ENCODE data around the gene NKTR.

Gene NKTR

DNA sequence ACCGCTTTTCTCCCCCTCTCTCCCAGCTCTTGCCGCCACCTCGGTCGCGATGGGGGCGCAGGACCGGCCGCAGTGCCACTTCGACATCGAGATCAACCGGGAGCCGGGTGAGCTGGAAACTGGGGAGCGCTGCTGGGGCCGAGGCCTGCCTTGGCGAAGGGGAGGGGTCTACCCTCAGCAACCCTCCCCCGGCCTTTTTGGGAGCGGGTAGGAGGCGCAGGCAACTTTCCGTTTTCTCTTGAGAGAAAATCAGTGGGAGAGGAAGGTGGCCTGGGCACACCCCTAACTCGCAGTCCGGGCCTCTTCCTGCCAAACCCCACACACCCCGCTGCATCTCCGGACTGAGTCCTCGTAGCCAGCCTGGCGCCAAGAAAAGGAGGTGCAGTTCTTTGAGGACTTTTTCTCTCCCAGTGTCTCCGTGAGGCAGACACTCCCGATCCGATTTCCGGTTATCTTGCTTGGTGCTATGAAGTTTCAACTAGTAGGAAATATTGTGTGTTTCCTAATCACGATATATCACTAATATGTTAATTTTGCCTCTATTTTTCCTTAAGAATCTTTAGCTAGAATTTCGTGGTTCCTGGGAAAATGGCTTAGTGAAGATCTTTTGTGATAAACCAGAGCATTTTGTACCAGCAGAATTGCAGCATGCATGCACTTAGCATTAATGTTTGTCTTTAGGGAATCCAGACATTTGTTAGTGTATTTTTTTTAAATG lies 631 bp downstream of the NKTR start (continued):
- TF ChIP-seq, protein P1, sequence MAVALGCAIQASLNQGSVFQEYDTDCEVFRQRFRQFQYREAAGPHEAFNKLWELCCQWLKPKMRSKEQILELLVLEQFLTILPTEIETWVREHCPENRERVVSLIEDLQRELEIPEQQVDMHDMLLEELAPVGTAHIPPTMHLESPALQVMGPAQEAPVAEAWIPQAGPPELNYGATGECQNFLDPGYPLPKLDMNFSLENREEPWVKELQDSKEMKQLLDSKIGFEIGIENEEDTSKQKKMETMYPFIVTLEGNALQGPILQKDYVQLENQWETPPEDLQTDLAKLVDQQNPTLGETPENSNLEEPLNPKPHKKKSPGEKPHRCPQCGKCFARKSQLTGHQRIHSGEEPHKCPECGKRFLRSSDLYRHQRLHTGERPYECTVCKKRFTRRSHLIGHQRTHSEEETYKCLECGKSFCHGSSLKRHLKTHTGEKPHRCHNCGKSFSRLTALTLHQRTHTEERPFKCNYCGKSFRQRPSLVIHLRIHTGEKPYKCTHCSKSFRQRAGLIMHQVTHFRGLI (tag by site-specific recombination; IDR thresholded peaks at IDR 0.05): no peak
- TF ChIP-seq ZNF292 (tag by site-specific recombination; IDR thresholded peaks at IDR 0.05; ENCODE audit: borderline replicate concordance, low read depth) (no peak), ZNF19 (tag by site-specific recombination; IDR thresholded peaks at IDR 0.05; ENCODE audit: low read depth) (no peak), ZNF555 (tag by site-specific recombination; conservative IDR thresholded peaks at IDR 0.05) (no peak), ZNF843 (tag by site-specific recombination; IDR thresholded peaks at IDR 0.05) (no peak), ZNF529 (tag by site-specific recombination; IDR thresholded peaks at IDR 0.05; ENCODE audit: insufficient replicate concordance) (no peak), ZEB2 (tag by site-specific recombination; IDR thresholded peaks at IDR 0.05) (no peak), ZNF324 (tag by site-specific recombination; IDR thresholded peaks at IDR 0.05) (no peak), ZNF404 (tag by site-specific recombination; IDR thresholded peaks at IDR 0.05) (no peak), SP2 (tag by site-specific recombination; IDR thresholded peaks at IDR 0.05) (peak; percentile 48), WT1 (tag by site-specific recombination; IDR thresholded peaks at IDR 0.05) (no peak), ZNF426 (tag by site-specific recombination; IDR thresholded peaks at IDR 0.05) (no peak), ZNF621 (tag by site-specific recombination; IDR thresholded peaks at IDR 0.05) (no peak), EGR2 (tag by site-specific recombination; IDR thresholded peaks at IDR 0.05; ENCODE audit: low read depth) (no peak), GFI1B (tag by site-specific recombination; IDR thresholded peaks at IDR 0.05) (no peak), MZF1 (tag by site-specific recombination; IDR thresholded peaks at IDR 0.05; ENCODE audit: borderline replicate concordance) (no peak)
- TF ChIP-seq, protein P2, sequence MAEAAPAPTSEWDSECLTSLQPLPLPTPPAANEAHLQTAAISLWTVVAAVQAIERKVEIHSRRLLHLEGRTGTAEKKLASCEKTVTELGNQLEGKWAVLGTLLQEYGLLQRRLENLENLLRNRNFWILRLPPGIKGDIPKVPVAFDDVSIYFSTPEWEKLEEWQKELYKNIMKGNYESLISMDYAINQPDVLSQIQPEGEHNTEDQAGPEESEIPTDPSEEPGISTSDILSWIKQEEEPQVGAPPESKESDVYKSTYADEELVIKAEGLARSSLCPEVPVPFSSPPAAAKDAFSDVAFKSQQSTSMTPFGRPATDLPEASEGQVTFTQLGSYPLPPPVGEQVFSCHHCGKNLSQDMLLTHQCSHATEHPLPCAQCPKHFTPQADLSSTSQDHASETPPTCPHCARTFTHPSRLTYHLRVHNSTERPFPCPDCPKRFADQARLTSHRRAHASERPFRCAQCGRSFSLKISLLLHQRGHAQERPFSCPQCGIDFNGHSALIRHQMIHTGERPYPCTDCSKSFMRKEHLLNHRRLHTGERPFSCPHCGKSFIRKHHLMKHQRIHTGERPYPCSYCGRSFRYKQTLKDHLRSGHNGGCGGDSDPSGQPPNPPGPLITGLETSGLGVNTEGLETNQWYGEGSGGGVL (tag by site-specific recombination; IDR thresholded peaks at IDR 0.05): peak; percentile 84
- TF ChIP-seq, protein P3, sequence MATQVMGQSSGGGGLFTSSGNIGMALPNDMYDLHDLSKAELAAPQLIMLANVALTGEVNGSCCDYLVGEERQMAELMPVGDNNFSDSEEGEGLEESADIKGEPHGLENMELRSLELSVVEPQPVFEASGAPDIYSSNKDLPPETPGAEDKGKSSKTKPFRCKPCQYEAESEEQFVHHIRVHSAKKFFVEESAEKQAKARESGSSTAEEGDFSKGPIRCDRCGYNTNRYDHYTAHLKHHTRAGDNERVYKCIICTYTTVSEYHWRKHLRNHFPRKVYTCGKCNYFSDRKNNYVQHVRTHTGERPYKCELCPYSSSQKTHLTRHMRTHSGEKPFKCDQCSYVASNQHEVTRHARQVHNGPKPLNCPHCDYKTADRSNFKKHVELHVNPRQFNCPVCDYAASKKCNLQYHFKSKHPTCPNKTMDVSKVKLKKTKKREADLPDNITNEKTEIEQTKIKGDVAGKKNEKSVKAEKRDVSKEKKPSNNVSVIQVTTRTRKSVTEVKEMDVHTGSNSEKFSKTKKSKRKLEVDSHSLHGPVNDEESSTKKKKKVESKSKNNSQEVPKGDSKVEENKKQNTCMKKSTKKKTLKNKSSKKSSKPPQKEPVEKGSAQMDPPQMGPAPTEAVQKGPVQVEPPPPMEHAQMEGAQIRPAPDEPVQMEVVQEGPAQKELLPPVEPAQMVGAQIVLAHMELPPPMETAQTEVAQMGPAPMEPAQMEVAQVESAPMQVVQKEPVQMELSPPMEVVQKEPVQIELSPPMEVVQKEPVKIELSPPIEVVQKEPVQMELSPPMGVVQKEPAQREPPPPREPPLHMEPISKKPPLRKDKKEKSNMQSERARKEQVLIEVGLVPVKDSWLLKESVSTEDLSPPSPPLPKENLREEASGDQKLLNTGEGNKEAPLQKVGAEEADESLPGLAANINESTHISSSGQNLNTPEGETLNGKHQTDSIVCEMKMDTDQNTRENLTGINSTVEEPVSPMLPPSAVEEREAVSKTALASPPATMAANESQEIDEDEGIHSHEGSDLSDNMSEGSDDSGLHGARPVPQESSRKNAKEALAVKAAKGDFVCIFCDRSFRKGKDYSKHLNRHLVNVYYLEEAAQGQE (tag by site-specific recombination; IDR thresholded peaks at IDR 0.05): no peak
- TF ChIP-seq, protein P4, sequence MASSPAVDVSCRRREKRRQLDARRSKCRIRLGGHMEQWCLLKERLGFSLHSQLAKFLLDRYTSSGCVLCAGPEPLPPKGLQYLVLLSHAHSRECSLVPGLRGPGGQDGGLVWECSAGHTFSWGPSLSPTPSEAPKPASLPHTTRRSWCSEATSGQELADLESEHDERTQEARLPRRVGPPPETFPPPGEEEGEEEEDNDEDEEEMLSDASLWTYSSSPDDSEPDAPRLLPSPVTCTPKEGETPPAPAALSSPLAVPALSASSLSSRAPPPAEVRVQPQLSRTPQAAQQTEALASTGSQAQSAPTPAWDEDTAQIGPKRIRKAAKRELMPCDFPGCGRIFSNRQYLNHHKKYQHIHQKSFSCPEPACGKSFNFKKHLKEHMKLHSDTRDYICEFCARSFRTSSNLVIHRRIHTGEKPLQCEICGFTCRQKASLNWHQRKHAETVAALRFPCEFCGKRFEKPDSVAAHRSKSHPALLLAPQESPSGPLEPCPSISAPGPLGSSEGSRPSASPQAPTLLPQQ (tag by site-specific recombination; IDR thresholded peaks at IDR 0.05): no peak
- TF ChIP-seq, protein P5, sequence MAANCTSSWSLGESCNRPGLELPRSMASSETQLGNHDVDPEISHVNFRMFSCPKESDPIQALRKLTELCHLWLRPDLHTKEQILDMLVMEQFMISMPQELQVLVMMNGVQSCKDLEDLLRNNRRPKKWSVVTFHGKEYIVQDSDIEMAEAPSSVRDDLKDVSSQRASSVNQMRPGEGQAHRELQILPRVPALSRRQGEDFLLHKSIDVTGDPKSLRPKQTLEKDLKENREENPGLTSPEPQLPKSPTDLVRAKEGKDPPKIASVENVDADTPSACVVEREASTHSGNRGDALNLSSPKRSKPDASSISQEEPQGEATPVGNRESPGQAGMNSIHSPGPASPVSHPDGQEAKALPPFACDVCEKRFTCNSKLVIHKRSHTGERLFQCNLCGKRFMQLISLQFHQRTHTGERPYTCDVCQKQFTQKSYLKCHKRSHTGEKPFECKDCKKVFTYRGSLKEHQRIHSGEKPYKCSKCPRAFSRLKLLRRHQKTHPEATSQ (tag by site-specific recombination; IDR thresholded peaks at IDR 0.05): no peak
- TF ChIP-seq, protein P6, sequence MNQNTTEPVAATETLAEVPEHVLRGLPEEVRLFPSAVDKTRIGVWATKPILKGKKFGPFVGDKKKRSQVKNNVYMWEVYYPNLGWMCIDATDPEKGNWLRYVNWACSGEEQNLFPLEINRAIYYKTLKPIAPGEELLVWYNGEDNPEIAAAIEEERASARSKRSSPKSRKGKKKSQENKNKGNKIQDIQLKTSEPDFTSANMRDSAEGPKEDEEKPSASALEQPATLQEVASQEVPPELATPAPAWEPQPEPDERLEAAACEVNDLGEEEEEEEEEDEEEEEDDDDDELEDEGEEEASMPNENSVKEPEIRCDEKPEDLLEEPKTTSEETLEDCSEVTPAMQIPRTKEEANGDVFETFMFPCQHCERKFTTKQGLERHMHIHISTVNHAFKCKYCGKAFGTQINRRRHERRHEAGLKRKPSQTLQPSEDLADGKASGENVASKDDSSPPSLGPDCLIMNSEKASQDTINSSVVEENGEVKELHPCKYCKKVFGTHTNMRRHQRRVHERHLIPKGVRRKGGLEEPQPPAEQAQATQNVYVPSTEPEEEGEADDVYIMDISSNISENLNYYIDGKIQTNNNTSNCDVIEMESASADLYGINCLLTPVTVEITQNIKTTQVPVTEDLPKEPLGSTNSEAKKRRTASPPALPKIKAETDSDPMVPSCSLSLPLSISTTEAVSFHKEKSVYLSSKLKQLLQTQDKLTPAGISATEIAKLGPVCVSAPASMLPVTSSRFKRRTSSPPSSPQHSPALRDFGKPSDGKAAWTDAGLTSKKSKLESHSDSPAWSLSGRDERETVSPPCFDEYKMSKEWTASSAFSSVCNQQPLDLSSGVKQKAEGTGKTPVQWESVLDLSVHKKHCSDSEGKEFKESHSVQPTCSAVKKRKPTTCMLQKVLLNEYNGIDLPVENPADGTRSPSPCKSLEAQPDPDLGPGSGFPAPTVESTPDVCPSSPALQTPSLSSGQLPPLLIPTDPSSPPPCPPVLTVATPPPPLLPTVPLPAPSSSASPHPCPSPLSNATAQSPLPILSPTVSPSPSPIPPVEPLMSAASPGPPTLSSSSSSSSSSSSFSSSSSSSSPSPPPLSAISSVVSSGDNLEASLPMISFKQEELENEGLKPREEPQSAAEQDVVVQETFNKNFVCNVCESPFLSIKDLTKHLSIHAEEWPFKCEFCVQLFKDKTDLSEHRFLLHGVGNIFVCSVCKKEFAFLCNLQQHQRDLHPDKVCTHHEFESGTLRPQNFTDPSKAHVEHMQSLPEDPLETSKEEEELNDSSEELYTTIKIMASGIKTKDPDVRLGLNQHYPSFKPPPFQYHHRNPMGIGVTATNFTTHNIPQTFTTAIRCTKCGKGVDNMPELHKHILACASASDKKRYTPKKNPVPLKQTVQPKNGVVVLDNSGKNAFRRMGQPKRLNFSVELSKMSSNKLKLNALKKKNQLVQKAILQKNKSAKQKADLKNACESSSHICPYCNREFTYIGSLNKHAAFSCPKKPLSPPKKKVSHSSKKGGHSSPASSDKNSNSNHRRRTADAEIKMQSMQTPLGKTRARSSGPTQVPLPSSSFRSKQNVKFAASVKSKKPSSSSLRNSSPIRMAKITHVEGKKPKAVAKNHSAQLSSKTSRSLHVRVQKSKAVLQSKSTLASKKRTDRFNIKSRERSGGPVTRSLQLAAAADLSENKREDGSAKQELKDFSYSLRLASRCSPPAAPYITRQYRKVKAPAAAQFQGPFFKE (tag by site-specific recombination; IDR thresholded peaks at IDR 0.05; ENCODE audit: borderline replicate concordance): no peak
- TF ChIP-seq, protein P7, sequence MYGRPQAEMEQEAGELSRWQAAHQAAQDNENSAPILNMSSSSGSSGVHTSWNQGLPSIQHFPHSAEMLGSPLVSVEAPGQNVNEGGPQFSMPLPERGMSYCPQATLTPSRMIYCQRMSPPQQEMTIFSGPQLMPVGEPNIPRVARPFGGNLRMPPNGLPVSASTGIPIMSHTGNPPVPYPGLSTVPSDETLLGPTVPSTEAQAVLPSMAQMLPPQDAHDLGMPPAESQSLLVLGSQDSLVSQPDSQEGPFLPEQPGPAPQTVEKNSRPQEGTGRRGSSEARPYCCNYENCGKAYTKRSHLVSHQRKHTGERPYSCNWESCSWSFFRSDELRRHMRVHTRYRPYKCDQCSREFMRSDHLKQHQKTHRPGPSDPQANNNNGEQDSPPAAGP (tag by site-specific recombination; IDR thresholded peaks at IDR 0.05): no peak
